ENCODE measurements around the gene SPATS2.

DNA sequence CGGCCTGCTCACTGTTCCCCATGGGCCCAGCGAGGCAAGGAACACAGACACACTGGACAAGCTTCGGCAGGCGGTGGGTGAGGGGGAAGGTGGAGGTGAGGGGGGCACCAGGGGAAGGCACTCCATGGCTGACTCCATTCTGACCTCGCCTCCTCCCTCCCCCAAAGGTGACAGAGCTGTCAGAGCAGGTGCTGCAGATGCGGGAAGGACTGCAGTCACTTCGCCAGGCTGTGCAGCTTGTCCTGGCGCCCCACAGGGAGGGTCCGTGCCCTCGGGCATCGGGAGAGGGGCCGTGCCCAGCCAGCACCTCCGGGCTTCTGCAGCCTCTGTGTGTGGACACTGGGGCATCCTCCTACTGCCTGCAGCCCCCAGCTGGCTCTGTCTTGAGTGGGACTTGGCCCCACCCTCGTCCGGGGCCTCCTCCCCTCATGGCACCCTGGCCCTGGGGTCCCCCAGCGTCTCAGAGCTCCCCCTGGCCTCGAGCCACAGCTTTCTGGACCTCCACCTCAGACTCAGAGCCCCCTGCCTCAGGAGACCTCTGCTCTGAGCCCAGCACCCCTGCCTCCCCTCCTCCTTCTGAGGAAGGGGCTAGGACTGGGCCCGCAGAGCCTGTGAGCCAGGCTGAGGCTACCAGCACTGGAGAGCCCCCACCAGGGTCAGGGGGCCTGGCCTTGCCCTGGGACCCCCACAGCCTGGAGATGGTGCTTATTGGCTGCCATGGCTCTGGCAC, 190.1 kb downstream of the SPATS2 start:
- TF ChIP-seq CTCF (IDR thresholded peaks at IDR 0.05) (no peak), EP300 (IDR thresholded peaks at IDR 0.05) (no peak)

Measured in ovary (tissue), 3 donors.